Measurements from ENCODE around the gene MAP3K5.

GRCh38 chr6:136547336-136547735 is 244.9 kb downstream of the MAP3K5 start:
- TF ChIP-seq CTCF (IDR thresholded peaks at IDR 0.05) (peak; percentile 39 to 73 (median 52)), POLR2A (IDR thresholded peaks at IDR 0.05) (no peak), EP300 (IDR thresholded peaks at IDR 0.05; ENCODE audit: low read depth) (no peak)
